DND-41 (cell line): ENCODE measurements around the gene METRN.

Experiments used
- EZH2 ChIP-seq: IDR thresholded peaks from 3 replicates; pipeline ENCODE4 v1.6.1; 2012; ENCODE audit warnings: borderline replicate concordance, low read depth, mild to moderate bottlenecking, moderate library complexity, low read length, inconsistent platforms; ENCODE audit not compliant: severe bottlenecking
- TF ChIP-seq, protein P1 (sequence below): IDR thresholded peaks from 2 replicates; pipeline ENCODE4 v1.5.1; 2012; ENCODE audit warnings: borderline replicate concordance, low read length, moderate library complexity, mild to moderate bottlenecking; ENCODE audit not compliant: poor library complexity, severe bottlenecking; ENCODE audit errors: extremely low read depth

- TF ChIP-seq, protein P1, sequence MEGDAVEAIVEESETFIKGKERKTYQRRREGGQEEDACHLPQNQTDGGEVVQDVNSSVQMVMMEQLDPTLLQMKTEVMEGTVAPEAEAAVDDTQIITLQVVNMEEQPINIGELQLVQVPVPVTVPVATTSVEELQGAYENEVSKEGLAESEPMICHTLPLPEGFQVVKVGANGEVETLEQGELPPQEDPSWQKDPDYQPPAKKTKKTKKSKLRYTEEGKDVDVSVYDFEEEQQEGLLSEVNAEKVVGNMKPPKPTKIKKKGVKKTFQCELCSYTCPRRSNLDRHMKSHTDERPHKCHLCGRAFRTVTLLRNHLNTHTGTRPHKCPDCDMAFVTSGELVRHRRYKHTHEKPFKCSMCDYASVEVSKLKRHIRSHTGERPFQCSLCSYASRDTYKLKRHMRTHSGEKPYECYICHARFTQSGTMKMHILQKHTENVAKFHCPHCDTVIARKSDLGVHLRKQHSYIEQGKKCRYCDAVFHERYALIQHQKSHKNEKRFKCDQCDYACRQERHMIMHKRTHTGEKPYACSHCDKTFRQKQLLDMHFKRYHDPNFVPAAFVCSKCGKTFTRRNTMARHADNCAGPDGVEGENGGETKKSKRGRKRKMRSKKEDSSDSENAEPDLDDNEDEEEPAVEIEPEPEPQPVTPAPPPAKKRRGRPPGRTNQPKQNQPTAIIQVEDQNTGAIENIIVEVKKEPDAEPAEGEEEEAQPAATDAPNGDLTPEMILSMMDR: no peak
- no peak for TF ChIP-seq EZH2
These were observed 44.4 kb downstream of the METRN start for GRCh38 chr16:759110-759910.
